ENCODE results near the gene GRIP1.

- TF ChIP-seq REST (IDR thresholded peaks at IDR 0.05; ENCODE audit: unreplicated experiment), result no peak
- TF ChIP-seq CTCF (conservative IDR thresholded peaks at IDR 0.05; ENCODE audit: low read depth in 2 of 2), result no peak
- no peak for TF ChIP-seq ETS1 (IDR thresholded peaks at IDR 0.05)
- TF ChIP-seq POLR2AphosphoS5 (IDR thresholded peaks at IDR 0.05; ENCODE audit: low read depth), result no peak
- TF ChIP-seq EZH2 (IDR thresholded peaks at IDR 0.05; ENCODE audit: low read depth, unreplicated experiment), result no peak
- no peak for TF ChIP-seq JUNB (IDR thresholded peaks at IDR 0.05; ENCODE audit: unreplicated experiment)
- no peak for TF ChIP-seq ZNF114 (CRISPR knock-in tag; IDR thresholded peaks at IDR 0.05)
- no peak for TF ChIP-seq EZH2phosphoT487 (IDR thresholded peaks at IDR 0.05; ENCODE audit: unreplicated experiment)
- no peak for TF ChIP-seq ZNF462 (CRISPR knock-in tag; IDR thresholded peaks at IDR 0.05)
- TF ChIP-seq CREB1 (CRISPR knock-in tag; IDR thresholded peaks at IDR 0.05; ENCODE audit: low read depth), result no peak
- TF ChIP-seq ZNF331 (CRISPR knock-in tag; IDR thresholded peaks at IDR 0.05; ENCODE audit: low read depth), result no peak
Measured at GRCh38 chr12:66538970-66539369, 139.9 kb downstream of the GRIP1 start.
